ENCODE data around the gene CHST6.
"Not testable (repeated sequence)": the region's sequence is repeated elsewhere in the genome, so short reads cannot be mapped to it uniquely, and the experiment has no call there.

The CHST6 gene

GRCh38 chr16:75477680-75478473 is 17.4 kb downstream of the CHST6 start:
- in situ Hi-C loops (cut with MboI; ENCODE audit: low sequenced_read_pairs), result no loop called here

- in situ Hi-C loops (cut with MboI; ENCODE audit: low sequenced_read_pairs), result no loop called here
Measured at GRCh38 chr16:75476817-75477216, 18.4 kb downstream of the CHST6 start.

- in situ Hi-C loops (cut with MboI; ENCODE audit: low sequenced_read_pairs), result no loop called here
Measured at GRCh38 chr16:75475420-75475847, 19.8 kb downstream of the CHST6 start.

GRCh38 chr16:75472908-75473877 is 22.0 kb downstream of the CHST6 start:
- in situ Hi-C loops (cut with MboI; ENCODE audit: low sequenced_read_pairs), result no loop called here

- in situ Hi-C loops (cut with MboI; ENCODE audit: low sequenced_read_pairs), result no loop called here
Measured at GRCh38 chr16:75471723-75472633, 23.3 kb downstream of the CHST6 start.

GRCh38 chr16:75466760-75467159 is 28.5 kb downstream of the CHST6 start:
- in situ Hi-C loops (cut with MboI; ENCODE audit: low sequenced_read_pairs), result no loop called here

- in situ Hi-C loops (cut with MboI; ENCODE audit: low sequenced_read_pairs), result no loop called here
Measured at GRCh38 chr16:75464122-75464918, 30.9 kb downstream of the CHST6 start, which contains the start of gene TMEM170A. Gene TMEM170A (minus strand): TSS chr16:75464689. CDS start chr16:75464600, 89 bp downstream.

GRCh38 chr16:75463389-75464121 is 31.7 kb downstream of the CHST6 start:
- in situ Hi-C loops (cut with MboI; ENCODE audit: low sequenced_read_pairs), result not testable (repeated sequence)

GRCh38 chr16:75462806-75463205 is 32.4 kb downstream of the CHST6 start:
- in situ Hi-C loops (cut with MboI; ENCODE audit: low sequenced_read_pairs), result no loop called here

GRCh38 chr16:75461575-75461974 is 33.7 kb downstream of the CHST6 start:
- in situ Hi-C loops (cut with MboI; ENCODE audit: low sequenced_read_pairs), result no loop called here

GRCh38 chr16:75460446-75460845 is 34.8 kb downstream of the CHST6 start:
- in situ Hi-C loops (cut with MboI; ENCODE audit: low sequenced_read_pairs), result no loop called here

- in situ Hi-C loops (cut with MboI; ENCODE audit: low sequenced_read_pairs), result no loop called here
Measured at GRCh38 chr16:75459691-75460090, 35.5 kb downstream of the CHST6 start.

GRCh38 chr16:75458439-75458838 is 36.8 kb downstream of the CHST6 start:
- in situ Hi-C loops (cut with MboI; ENCODE audit: low sequenced_read_pairs), result no loop called here

GRCh38 chr16:75458029-75458428 is 37.2 kb downstream of the CHST6 start:
- in situ Hi-C loops (cut with MboI; ENCODE audit: low sequenced_read_pairs), result no loop called here

- in situ Hi-C loops (cut with MboI; ENCODE audit: low sequenced_read_pairs), result no loop called here
Measured at GRCh38 chr16:75457485-75458021, 37.7 kb downstream of the CHST6 start.

- in situ Hi-C loops (cut with MboI; ENCODE audit: low sequenced_read_pairs), result no loop called here
Measured at GRCh38 chr16:75456971-75457370, 38.3 kb downstream of the CHST6 start.

GRCh38 chr16:75456486-75456885 is 38.8 kb downstream of the CHST6 start:
- in situ Hi-C loops (cut with MboI; ENCODE audit: low sequenced_read_pairs), result not testable (repeated sequence)

- in situ Hi-C loops (cut with MboI; ENCODE audit: low sequenced_read_pairs), result no loop called here
Measured at GRCh38 chr16:75455677-75456076, 39.6 kb downstream of the CHST6 start.
